HCT116 (cell line): Measurements from ENCODE around the gene UQCC5. TPM values are rescaled to one million over a fixed set of nuclear protein-coding genes. Genes with fewer than 3 reads are reported as not detected.

Experiments used
- ATAC-seq: fragments of 200-7000 bp; cut with Tn5 transposase; 2 replicates; pipeline ENCODE4 v1.9.1; 2020; ENCODE audit warnings: mild to moderate bottlenecking, moderate library complexity
- BruUV-seq: library from RNA; stranded (reverse); fragments of 400-500 nt; replicated peaks from 2 replicates; lab custom pipeline; 2021; lab: Mats Ljungman, UMichigan
- CTCF ChIA-PET: fragments of 300-600 bp; sonication (Branson Sonifier 250); formaldehyde crosslinking; loops from one replicate; lab custom pipeline; 2021; ENCODE audit warnings: antibody characterized with exemption; lab: Charles Lee
- POLR2A ChIA-PET: fragments of 300-600, 350-600 bp; sonication (Branson Sonifier 250); formaldehyde crosslinking; loops from one replicate; lab custom pipeline; 2021; ENCODE audit warnings: antibody characterized with exemption; lab: Charles Lee
- RAD21 ChIA-PET, 2 experiments: fragments of 300-600 bp; sonication (Branson Sonifier 250); formaldehyde crosslinking; loops; one replicate each; lab custom pipeline; 2023; ENCODE audit warnings: low total read pairs in 2 of 2; ENCODE audit not compliant: uncharacterized antibody in 2 of 2, unreplicated experiment in 2 of 2, low non-redundant PET in 1 of 2; lab: Charles Lee
- DNase-seq: peaks from one replicate; pipeline ENCODE4 v3.0.0-alpha.2; 2010; ENCODE audit warnings: low read depth, low spot score
- H2AFZ ChIP-seq: fragments of 200-600 bp; shearing (Covaris generic), sonication (generic); 2 replicates; pipeline ENCODE4 v1.6.1; 2017; ENCODE audit warnings: low read depth, mixed run types, mixed read lengths, antibody characterized with exemption, low read length; ENCODE audit not compliant: poor library complexity, severe bottlenecking
- H3K27ac ChIP-seq: 2 replicates; pipeline ENCODE4 v1.5.1; 2012; ENCODE audit warnings: low read depth, low read length
- H3K27me3 ChIP-seq: fragments of 200-600 bp; sonication (generic); 2 replicates; pipeline ENCODE4 v1.6.1; 2016; ENCODE audit warnings: mixed run types, low read length, mixed read lengths; ENCODE audit not compliant: insufficient read depth
- H3K36me3 ChIP-seq, 2 experiments: fragments of 200-500 bp in 1 of 2; fragments of 200-600 bp in 1 of 2; sonication (Bioruptor generic) in 1 of 2; sonication (generic) in 1 of 2; 2 replicates each; pipeline versions ENCODE4 v1.5.1 to v1.6.1; 2014 to 2016; ENCODE audit warnings: low read length in 2 of 2, inconsistent platforms in 1 of 2, mixed read lengths in 1 of 2, mixed run types in 1 of 2; ENCODE audit not compliant: insufficient read depth in 2 of 2, control insufficient read depth in 1 of 2
- H3K4me1 ChIP-seq, 2 experiments: fragments of 200-600 bp in 1 of 2; sonication (generic) in 1 of 2; 2 replicates each; pipeline versions ENCODE4 v1.5.1 to v1.6.1; 2012 to 2017; ENCODE audit warnings: low read length in 2 of 2, inconsistent platforms in 1 of 2, mild to moderate bottlenecking in 1 of 2, mixed read lengths in 1 of 2, mixed run types in 1 of 2, moderate library complexity in 1 of 2; ENCODE audit not compliant: insufficient read depth in 2 of 2, control insufficient read depth in 1 of 2
- H3K4me2 ChIP-seq: fragments of 200-600 bp; sonication (generic); 2 replicates; pipeline ENCODE4 v1.6.1; 2017; ENCODE audit warnings: mixed run types, low read length, mixed read lengths
- H3K4me3 ChIP-seq, 2 experiments: fragments of 200-600 bp in 1 of 2; sonication (generic) in 1 of 2; replicated peaks in 1 of 2; 2 replicates each; pipeline ENCODE4 v1.5.1; 2011 to 2016; ENCODE audit warnings: low read length in 2 of 2, control low read depth in 1 of 2, low read depth in 1 of 2, mild to moderate bottlenecking in 1 of 2, mixed read lengths in 1 of 2, mixed run types in 1 of 2
- H3K79me2 ChIP-seq: fragments of 200-600 bp; sonication (generic); 2 replicates; pipeline ENCODE4 v1.6.1; 2017; ENCODE audit warnings: mild to moderate bottlenecking, mixed run types, low read length, moderate library complexity, mixed read lengths; ENCODE audit not compliant: insufficient read depth
- H3K9ac ChIP-seq: fragments of 200-600 bp; sonication (generic); 2 replicates; pipeline ENCODE4 v1.6.1; 2016; ENCODE audit warnings: low read length, mixed read lengths
- H3K9me2 ChIP-seq: fragments of 200-600 bp; sonication (generic), shearing (Covaris generic); 2 replicates; pipeline ENCODE4 v1.6.1; 2017; ENCODE audit warnings: mixed run types, mild to moderate bottlenecking, moderate library complexity; ENCODE audit not compliant: insufficient read depth
- H3K9me3 ChIP-seq, 2 experiments: fragments of 200-500 bp in 1 of 2; fragments of 200-600 bp in 1 of 2; sonication (Bioruptor generic) in 1 of 2; sonication (generic) in 1 of 2; 2 replicates each; pipeline ENCODE4 v1.6.1; 2014 to 2017; ENCODE audit warnings: low read length in 2 of 2, mixed read lengths in 2 of 2, inconsistent platforms in 1 of 2, low read depth in 1 of 2, mild to moderate bottlenecking in 1 of 2, mixed run types in 1 of 2, moderate library complexity in 1 of 2; ENCODE audit not compliant: control insufficient read depth in 1 of 2, insufficient read depth in 1 of 2
- H4K20me1 ChIP-seq: fragments of 200-600 bp; sonication (generic), shearing (Covaris generic); 2 replicates; pipeline ENCODE4 v1.6.1; 2017; ENCODE audit warnings: mixed run types, mild to moderate bottlenecking, moderate library complexity; ENCODE audit not compliant: insufficient read depth
- CBX3 ChIP-seq: IDR thresholded peaks from 2 replicates; pipeline ENCODE4 v1.6.1; 2012; ENCODE audit warnings: low read depth
- CEBPB ChIP-seq: IDR thresholded peaks from 2 replicates; pipeline ENCODE4 v1.6.1; 2012; ENCODE audit warnings: low read depth
- EZH2 ChIP-seq: fragments of 200-600 bp; sonication (generic); IDR thresholded peaks from 2 replicates; pipeline ENCODE4 v1.6.1; 2017; ENCODE audit warnings: antibody characterized with exemption, mixed run types
- EZH2phosphoT487 ChIP-seq: fragments of 200-600 bp; IDR thresholded peaks from 2 replicates; pipeline ENCODE4 v1.6.1; 2018; ENCODE audit warnings: antibody characterized with exemption, borderline replicate concordance
- FOSL1 ChIP-seq: IDR thresholded peaks from 2 replicates; pipeline ENCODE4 v1.6.1; 2012; ENCODE audit warnings: low read depth
- POLR2AphosphoS5 ChIP-seq: IDR thresholded peaks from 2 replicates; pipeline ENCODE4 v1.6.1; 2011; ENCODE audit warnings: mild to moderate bottlenecking, low read depth, low read length, moderate library complexity
- SP1 ChIP-seq: IDR thresholded peaks from 2 replicates; pipeline ENCODE4 v1.6.1; 2012; ENCODE audit warnings: low read depth
- intact Hi-C: fragments of 100-400 bp; cut with micrococcal nuclease; formaldehyde crosslinking; loops from 2 replicates; pipeline ENCODE4 v1.10.0; 2022
- total RNA-seq: library from RNA; stranded (reverse); gene quantifications from one replicate; pipeline ENCODE4 v1.2.1, GENCODE V29; 2021; ENCODE audit not compliant: unreplicated experiment
- TF ChIP-seq, protein P1 (sequence below): IDR thresholded peaks from 2 replicates; pipeline ENCODE4 v1.6.1; 2012

UQCC5 gene
- total RNA-seq, 1 experiment from 2014 or later: 14.1 TPM

DNA sequence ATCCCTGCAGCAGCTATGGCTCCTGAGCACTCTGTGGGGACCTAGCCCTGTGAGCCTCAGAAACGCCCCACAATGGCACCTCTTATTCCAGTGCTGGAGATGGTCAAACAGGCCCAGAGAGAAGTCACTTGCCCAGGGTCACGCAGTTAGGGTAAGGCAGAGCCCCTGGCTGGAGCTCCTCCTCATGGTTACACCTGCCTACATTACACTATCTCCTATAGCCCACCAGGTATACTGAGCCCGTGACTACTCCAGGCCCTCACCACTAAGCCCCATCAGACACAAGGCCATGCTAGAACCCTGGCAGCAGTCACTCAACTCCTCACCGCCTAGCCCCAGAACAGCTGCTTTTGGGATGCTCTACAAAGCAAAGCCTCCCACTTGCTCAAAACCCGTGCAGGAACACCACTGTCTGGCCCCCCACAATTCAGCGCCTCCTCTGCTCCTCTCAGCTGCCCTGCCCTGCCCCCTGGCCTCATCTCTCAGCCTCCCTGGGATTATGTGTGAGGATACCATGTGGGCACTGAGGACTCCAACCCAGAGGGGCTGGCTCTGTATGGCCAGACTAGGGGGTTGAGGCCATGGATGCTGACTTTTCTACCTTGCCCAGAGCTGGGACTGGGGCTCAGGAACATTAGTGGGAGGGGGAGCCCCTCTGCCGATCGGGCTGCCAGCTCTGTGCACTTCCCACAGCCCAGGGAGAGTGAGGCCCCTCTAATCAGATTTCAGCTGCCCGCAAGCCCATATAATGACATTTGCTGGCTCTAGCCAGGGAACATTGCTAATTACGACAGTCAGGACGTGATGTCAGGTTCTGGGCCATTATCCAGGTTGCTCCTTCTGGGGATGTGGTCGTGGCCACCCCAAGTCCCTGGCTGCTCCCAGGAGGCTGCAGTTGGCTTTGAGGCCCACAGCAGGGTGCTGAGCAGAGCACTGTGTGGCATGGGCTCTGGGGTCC lies 6.8 kb upstream of the UQCC5 start:
- BruUV-seq: no TSS peak
- H3K27ac ChIP-seq: no peak overlapping the region
- H3K9ac ChIP-seq: no peak overlapping the region
- ChIA-PET CTCF (no interaction called here), RAD21 (no interaction called here), POLR2A (no interaction called here)
- H2AFZ ChIP-seq: no peak overlapping the region
- H3K79me2 ChIP-seq: peaks cover 29% of the 10 kb centered on the region
- intact Hi-C loops: no loop called here
- no peak for ATAC-seq
- H3K9me3 ChIP-seq: no peaks in the 10 kb centered on the region
- no peaks in the 10 kb centered on the region for H3K9me2 ChIP-seq
- H3K27me3 ChIP-seq: no peaks in the 10 kb centered on the region
- TF ChIP-seq EZH2phosphoT487 (no peak), CEBPB (no peak), CBX3 (no peak), POLR2AphosphoS5 (no peak; the same call in 1 of the 2 replicates), SP1 (no peak), EZH2 (no peak), FOSL1 (no peak)
- TF ChIP-seq, protein P1, sequence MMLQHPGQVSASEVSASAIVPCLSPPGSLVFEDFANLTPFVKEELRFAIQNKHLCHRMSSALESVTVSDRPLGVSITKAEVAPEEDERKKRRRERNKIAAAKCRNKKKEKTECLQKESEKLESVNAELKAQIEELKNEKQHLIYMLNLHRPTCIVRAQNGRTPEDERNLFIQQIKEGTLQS: no peak
- peaks cover 7 to 26% of the 10 kb centered on the region in 2 experiments; a peak in 3 of 4 replicates for H3K4me1 ChIP-seq
- no peak for DNase-seq
- no peak overlapping the region for H3K4me2 ChIP-seq
- H4K20me1 ChIP-seq: no peaks in the 10 kb centered on the region
- peaks cover 11 to 17% of the 10 kb centered on the region in 2 experiments for H3K36me3 ChIP-seq
- H3K4me3 ChIP-seq: no peak overlapping the region
